NCI-H524 treated with DMSO at 0.1 percent for 48 hours (cell line): ENCODE data around the gene SMYD5.

ENCODE experiments used
- DNase-seq: peaks from one replicate; lab custom pipeline; 2025; lab: John Stamatoyannopoulos, UW

Gene SMYD5

DNA sequence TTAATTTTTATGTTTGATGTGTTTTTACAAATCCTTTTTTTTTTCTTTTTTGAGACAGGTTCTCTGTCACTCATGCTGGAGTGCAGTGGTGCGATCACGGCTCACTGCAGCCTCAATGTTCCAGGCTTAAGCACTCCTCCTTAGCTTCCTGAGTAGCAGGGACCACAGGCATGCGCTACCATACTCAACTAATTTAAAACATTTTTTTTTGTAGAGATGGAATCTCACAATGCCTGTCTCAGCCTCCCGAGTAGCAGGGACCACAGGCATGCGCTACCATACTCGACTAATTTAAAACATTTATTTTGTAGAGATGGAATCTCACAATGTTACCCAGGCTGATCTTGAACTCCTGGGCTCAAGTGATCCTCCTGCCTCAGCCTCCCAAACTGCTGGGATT lies 8.4 kb upstream of the SMYD5 start:
- DNase-seq = no peak

GRCh38 chr2:73208258-73208657 lies 5.8 kb upstream of the SMYD5 start:
- no peak for DNase-seq

- no peak for DNase-seq
Measured at GRCh38 chr2:73210019-73210418, 4.0 kb upstream of the SMYD5 start.

- no peak for DNase-seq
Measured at GRCh38 chr2:73210696-73211095, 3.3 kb upstream of the SMYD5 start.

GRCh38 chr2:73212098-73212447 lies 2.0 kb upstream of the SMYD5 start:
- no peak for DNase-seq

- peak; percentile 9 for DNase-seq
Measured at GRCh38 chr2:73212448-73213176, 1.4 kb upstream of the SMYD5 start.

DNA sequence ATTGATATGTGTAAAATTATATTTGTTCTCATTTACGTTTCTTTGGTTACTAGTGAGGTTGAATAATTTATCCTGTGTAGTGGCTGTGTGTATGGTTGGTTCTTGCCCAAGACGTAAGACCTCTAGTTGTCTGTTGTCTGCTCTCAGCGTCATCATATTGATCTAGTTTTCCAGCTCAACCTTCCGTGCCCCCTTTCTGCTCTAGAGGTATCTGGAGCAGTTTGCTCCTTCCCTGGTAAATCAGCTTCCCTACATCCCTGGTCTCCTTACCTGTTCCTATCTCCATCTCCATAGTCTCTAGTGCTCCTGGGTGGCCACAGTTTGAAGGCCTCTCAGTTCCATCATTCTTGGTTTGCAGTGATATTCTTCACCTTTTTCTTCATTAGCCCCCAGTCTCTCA lies 1.2 kb downstream of the SMYD5 start:
- DNase-seq = no peak

DNA sequence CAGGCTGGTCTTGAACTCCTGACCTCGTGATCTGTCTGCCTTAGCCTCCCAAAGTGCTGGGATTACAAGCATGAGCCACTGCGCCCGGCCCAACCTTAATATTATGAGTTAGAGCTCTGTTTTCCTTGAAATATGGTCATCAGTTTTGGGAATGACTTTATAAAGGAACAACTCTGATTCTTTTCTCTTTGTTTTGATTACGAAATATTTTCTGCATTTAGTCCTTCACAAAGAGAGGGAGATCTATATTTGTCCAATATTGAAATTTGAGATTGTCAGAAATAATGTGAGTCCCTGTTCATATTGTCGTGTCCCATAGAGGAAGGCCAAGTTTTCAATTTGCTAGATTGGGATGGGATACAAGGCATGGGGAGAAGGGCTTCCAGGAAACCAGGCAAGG lies 3.1 kb downstream of the SMYD5 start:
- no peak for DNase-seq

DNA sequence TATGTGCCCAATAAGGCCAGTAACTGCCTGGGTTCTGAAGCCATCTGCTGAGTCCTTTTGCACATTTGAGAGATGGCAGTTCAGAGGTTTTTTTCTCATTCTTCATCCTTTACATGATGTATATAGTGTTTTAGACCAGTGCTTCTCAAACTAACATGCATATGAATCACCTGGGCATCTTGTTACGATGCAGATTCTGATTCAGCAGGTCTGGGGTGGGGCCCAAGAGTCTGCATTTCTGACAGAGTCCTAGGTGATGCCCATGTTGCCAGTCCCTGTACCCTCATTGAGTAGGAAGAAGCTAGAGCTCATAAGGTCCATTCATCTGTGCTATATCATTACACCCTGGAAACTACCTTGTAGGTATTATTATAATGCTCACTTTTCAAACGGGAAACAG lies 3.8 kb downstream of the SMYD5 start:
- DNase-seq = no peak

GRCh38 chr2:73218298-73218697 lies 4.3 kb downstream of the SMYD5 start:
- no peak for DNase-seq

GRCh38 chr2:73223821-73224220 lies 9.8 kb downstream of the SMYD5 start:
- DNase-seq = no peak

GRCh38 chr2:73225513-73226360 lies 11.7 kb downstream of the SMYD5 start:
- DNase-seq = no peak

GRCh38 chr2:73227086-73227485 lies 13.0 kb downstream of the SMYD5 start:
- no peak for DNase-seq

DNA sequence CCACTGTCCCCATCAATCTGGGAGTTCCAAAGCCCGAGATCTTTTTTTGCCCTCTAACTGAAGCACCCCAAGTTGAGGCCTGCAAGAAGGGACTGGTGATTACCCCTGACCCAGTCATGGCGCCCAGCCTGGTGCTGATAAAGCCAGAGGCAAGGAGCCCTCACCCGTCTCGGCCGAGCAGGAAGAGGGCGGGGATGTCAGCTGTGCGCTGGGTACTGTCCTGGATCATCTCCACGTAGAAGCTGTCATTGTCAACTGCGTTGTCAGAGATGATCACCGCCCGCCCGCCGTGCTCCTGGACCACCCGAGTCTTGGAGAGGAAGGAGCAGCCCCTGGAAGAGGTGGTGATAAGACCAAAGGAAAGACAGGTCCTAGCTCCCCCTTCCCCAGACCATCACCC lies 14.6 kb downstream of the SMYD5 start:
- DNase-seq = no peak

GRCh38 chr2:73232403-73233153 lies 18.5 kb downstream of the SMYD5 start:
- no peak for DNase-seq

DNA sequence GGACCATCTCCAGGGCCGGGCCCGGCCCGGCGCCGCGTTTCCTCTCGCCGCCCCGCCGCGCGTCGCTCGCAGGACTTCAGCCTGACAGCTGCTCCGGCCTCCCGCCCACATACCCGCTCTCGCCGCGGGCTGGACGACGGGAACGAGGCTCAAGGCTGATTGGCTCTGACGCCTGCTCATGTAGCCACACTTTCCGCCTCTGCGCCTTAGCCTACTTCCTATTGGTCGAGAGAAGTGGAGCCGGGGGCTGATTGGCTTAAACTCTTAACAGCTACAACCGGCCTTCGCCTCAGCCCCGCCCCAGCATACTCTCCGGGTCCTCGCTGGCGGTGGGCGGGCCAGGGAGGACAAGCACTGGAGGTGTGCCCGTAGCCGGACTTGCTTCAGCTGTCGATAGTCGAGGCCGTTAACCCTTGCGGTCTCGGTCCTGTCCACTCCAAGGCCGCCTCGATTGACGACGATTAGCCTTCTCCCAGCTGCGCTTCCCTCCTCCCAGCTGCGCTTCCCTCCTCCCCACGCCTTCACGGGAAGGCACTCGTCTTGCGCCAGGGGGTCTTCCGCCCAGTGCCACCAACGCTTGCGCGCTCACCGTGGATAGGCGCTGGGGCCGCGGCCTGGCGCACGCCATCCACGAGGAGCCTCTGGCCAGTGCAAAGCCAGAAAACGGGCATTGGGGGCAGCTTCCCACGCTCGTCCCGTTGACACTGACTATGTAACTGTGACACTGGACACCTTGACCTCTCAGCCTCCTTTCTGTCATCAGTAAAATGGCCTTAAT lies 19.3 kb downstream of the SMYD5 start, which contains the start of gene PRADC1:
Gene PRADC1 (minus strand): TSS at position 86 of the 778 bp plus-strand sequence. CDS start 79 bp downstream, at position 7.
- DNase-seq = peak; percentile 95

GRCh38 chr2:73233932-73234832 lies 20.1 kb downstream of the SMYD5 start, which contains the start of gene CCT7:
Gene CCT7 (plus strand): TSS chr2:73234308. CDS start chr2:73234379, 71 bp downstream.
- peak; percentile 64 for DNase-seq

DNA sequence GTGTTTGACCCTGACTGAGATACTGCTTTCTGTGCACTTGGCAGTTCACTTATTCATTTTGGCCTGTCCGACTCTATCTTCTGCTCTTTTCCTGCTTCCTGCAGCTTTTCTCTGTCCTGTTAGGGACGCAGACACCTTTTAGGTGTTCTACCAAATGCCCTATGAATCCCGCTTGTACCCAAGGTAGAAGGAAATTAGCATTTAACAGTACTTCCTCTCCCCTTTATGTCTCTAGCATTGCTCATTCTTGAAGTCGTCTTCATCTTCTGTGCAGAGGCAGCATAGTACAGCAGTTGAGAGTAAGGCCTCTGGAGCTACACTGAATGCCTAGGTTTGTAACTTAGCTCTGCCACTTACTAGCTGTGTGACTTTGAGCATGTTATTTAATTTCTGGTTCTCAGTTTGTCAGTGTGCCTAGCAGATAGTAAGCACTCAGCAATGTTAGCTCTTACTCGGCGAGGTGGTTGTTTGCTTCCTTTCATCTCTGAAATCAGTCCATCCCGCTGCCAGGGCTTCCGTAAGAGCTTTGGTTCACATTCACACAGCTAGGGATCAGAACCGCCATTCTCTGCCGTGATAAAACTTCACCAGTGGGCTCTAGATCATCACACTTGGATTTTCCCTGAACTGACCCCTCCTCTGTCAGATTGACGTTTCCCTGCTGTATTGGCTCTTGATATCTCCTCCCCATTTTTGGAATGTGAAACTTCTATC lies 21.4 kb downstream of the SMYD5 start:
- no peak for DNase-seq

- DNase-seq = no peak
Measured at GRCh38 chr2:73237168-73237567, 23.1 kb downstream of the SMYD5 start.

DNA sequence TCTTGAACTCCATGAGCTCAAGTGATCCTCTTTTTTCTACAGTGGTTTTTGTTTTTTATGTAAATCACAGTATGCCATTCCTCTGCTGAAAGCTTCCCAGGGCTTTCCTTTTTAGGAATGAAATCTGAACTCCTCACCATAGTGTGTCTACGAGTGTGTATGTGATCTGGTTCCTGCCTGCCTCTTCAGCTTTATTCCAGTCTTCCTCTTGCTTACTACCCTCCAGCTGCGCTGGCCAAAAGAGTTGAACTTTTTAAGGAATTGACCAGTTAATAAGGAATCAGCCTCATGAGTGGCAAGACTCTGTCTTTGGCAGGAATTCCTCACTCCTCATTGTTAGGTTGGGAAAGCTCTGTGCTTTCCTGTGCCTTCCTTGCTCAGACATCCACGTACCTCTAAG lies 24.1 kb downstream of the SMYD5 start:
- DNase-seq = no peak
